HEK293 (cell line): ENCODE measurements around the gene CD93.

Source experiments
- SALL2 ChIP-seq: fragments of 450-650 bp; formaldehyde crosslinking; IDR thresholded peaks from 2 replicates; pipeline ENCODE4 v1.5.0; 2017; ENCODE audit warnings: missing biosample characterization, mild to moderate bottlenecking, missing genetic modification characterization, borderline replicate concordance
- ZNF10 ChIP-seq: fragments of 450-650 bp; formaldehyde crosslinking; IDR thresholded peaks from 2 replicates; pipeline ENCODE4 v1.5.1; 2017; ENCODE audit warnings: missing biosample characterization, missing genetic modification characterization
- ZNF133 ChIP-seq: fragments of 450-650 bp; formaldehyde crosslinking; IDR thresholded peaks from 2 replicates; pipeline ENCODE4 v1.5.1; 2016; ENCODE audit warnings: missing biosample characterization, missing genetic modification characterization
- ZNF174 ChIP-seq: fragments of 450-650 bp; formaldehyde crosslinking; IDR thresholded peaks from 2 replicates; pipeline ENCODE4 v1.5.0; 2017; ENCODE audit warnings: missing biosample characterization, mild to moderate bottlenecking, missing genetic modification characterization
- ZNF623 ChIP-seq: fragments of 450-650 bp; formaldehyde crosslinking; IDR thresholded peaks from 2 replicates; pipeline ENCODE4 v1.5.1; 2016; ENCODE audit warnings: missing biosample characterization, missing genetic modification characterization
- ZNF792 ChIP-seq: fragments of 450-650 bp; formaldehyde crosslinking; IDR thresholded peaks from 2 replicates; pipeline ENCODE4 v1.5.1; 2016; ENCODE audit warnings: missing biosample characterization, missing genetic modification characterization
- TF ChIP-seq, protein P1 (sequence below): fragments of 450-650 bp; formaldehyde crosslinking; IDR thresholded peaks from 2 replicates; pipeline ENCODE4 v1.5.1; 2016; ENCODE audit warnings: missing biosample characterization, missing genetic modification characterization
- TF ChIP-seq, protein P2 (sequence below): fragments of 450-650 bp; formaldehyde crosslinking; IDR thresholded peaks from 2 replicates; pipeline ENCODE4 v1.5.1; 2016; ENCODE audit warnings: missing biosample characterization, missing genetic modification characterization
- TF ChIP-seq, protein P3 (sequence below): fragments of 450-650 bp; IDR thresholded peaks from 2 replicates; pipeline ENCODE4 v1.5.1; 2018; ENCODE audit warnings: missing biosample characterization, missing genetic modification characterization

DNA sequence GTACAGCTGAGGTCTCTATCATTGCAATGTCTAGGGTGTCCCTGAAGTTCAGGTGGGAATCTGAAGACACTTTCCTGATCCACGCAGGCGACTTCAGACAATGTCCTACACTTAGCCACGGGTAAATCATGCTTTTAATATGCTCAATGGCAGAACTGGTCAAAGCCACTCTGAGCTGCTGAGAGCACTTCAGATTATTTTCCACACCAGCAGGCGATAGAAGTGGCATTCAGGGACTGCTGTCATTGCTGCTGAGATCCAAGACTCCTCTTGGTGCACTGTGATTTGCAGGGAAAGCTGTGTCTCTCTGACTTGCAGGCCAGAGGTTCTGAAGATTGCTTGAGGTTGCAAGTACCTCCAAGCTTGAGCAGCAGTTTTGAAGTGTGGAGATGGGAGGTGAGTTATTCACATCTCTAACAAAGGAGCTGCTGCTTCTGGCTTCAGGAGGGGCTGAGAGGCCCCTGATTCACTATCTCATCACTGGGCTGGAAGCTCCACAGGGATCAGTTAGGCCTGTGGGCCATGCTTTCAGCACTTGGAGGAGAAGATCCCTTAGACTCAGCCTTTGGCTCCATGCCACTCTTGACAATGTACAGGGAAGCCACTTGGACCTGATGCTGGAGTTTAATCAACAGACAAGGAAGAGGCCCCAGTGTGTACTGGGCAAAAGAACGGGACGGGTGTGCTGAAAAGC lies 53.9 kb downstream of the CD93 start:
- TF ChIP-seq ZNF792 (tag by site-specific recombination) (no peak), ZNF174 (tag by site-specific recombination) (no peak), ZNF623 (no peak), ZNF133 (tag by site-specific recombination) (no peak), ZNF10 (tag by site-specific recombination) (no peak), SALL2 (tag by site-specific recombination) (no peak)
- TF ChIP-seq, protein P1, sequence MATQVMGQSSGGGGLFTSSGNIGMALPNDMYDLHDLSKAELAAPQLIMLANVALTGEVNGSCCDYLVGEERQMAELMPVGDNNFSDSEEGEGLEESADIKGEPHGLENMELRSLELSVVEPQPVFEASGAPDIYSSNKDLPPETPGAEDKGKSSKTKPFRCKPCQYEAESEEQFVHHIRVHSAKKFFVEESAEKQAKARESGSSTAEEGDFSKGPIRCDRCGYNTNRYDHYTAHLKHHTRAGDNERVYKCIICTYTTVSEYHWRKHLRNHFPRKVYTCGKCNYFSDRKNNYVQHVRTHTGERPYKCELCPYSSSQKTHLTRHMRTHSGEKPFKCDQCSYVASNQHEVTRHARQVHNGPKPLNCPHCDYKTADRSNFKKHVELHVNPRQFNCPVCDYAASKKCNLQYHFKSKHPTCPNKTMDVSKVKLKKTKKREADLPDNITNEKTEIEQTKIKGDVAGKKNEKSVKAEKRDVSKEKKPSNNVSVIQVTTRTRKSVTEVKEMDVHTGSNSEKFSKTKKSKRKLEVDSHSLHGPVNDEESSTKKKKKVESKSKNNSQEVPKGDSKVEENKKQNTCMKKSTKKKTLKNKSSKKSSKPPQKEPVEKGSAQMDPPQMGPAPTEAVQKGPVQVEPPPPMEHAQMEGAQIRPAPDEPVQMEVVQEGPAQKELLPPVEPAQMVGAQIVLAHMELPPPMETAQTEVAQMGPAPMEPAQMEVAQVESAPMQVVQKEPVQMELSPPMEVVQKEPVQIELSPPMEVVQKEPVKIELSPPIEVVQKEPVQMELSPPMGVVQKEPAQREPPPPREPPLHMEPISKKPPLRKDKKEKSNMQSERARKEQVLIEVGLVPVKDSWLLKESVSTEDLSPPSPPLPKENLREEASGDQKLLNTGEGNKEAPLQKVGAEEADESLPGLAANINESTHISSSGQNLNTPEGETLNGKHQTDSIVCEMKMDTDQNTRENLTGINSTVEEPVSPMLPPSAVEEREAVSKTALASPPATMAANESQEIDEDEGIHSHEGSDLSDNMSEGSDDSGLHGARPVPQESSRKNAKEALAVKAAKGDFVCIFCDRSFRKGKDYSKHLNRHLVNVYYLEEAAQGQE = no peak
- TF ChIP-seq, protein P2, sequence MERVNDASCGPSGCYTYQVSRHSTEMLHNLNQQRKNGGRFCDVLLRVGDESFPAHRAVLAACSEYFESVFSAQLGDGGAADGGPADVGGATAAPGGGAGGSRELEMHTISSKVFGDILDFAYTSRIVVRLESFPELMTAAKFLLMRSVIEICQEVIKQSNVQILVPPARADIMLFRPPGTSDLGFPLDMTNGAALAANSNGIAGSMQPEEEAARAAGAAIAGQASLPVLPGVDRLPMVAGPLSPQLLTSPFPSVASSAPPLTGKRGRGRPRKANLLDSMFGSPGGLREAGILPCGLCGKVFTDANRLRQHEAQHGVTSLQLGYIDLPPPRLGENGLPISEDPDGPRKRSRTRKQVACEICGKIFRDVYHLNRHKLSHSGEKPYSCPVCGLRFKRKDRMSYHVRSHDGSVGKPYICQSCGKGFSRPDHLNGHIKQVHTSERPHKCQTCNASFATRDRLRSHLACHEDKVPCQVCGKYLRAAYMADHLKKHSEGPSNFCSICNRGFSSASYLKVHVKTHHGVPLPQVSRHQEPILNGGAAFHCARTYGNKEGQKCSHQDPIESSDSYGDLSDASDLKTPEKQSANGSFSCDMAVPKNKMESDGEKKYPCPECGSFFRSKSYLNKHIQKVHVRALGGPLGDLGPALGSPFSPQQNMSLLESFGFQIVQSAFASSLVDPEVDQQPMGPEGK (tag by site-specific recombination) = no peak
- TF ChIP-seq, protein P3, sequence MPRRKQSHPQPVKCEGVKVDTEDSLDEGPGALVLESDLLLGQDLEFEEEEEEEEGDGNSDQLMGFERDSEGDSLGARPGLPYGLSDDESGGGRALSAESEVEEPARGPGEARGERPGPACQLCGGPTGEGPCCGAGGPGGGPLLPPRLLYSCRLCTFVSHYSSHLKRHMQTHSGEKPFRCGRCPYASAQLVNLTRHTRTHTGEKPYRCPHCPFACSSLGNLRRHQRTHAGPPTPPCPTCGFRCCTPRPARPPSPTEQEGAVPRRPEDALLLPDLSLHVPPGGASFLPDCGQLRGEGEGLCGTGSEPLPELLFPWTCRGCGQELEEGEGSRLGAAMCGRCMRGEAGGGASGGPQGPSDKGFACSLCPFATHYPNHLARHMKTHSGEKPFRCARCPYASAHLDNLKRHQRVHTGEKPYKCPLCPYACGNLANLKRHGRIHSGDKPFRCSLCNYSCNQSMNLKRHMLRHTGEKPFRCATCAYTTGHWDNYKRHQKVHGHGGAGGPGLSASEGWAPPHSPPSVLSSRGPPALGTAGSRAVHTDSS (tag by site-specific recombination) = no peak
